HEK293 (cell line): ENCODE data around the gene CADPS.

Experiments used
- BCL11A ChIP-seq: fragments of 450-650 bp; formaldehyde crosslinking; IDR thresholded peaks from 2 replicates; pipeline ENCODE4 v1.5.1; 2016; ENCODE audit warnings: low read depth, missing biosample characterization, missing genetic modification characterization
- IKZF3 ChIP-seq: fragments of 450-650 bp; IDR thresholded peaks from 2 replicates; pipeline ENCODE4 v1.5.0; 2018; ENCODE audit warnings: missing biosample characterization, mild to moderate bottlenecking, missing genetic modification characterization, moderate library complexity
- SALL2 ChIP-seq: fragments of 450-650 bp; formaldehyde crosslinking; IDR thresholded peaks from 2 replicates; pipeline ENCODE4 v1.5.0; 2017; ENCODE audit warnings: missing biosample characterization, mild to moderate bottlenecking, missing genetic modification characterization, borderline replicate concordance
- ZFP3 ChIP-seq: fragments of 450-650 bp; formaldehyde crosslinking; IDR thresholded peaks from 2 replicates; pipeline ENCODE4 v1.5.1; 2016; ENCODE audit warnings: low read depth, missing biosample characterization, missing genetic modification characterization
- ZNF121 ChIP-seq: fragments of 450-650 bp; formaldehyde crosslinking; IDR thresholded peaks from 2 replicates; pipeline ENCODE4 v1.5.1; 2016; ENCODE audit warnings: missing biosample characterization, missing genetic modification characterization
- ZNF174 ChIP-seq: fragments of 450-650 bp; formaldehyde crosslinking; IDR thresholded peaks from 2 replicates; pipeline ENCODE4 v1.5.0; 2017; ENCODE audit warnings: missing biosample characterization, mild to moderate bottlenecking, missing genetic modification characterization
- ZNF549 ChIP-seq: fragments of 450-650 bp; IDR thresholded peaks from 2 replicates; pipeline ENCODE4 v1.5.1; 2018; ENCODE audit warnings: missing biosample characterization, missing genetic modification characterization, mild to moderate bottlenecking, inconsistent platforms, moderate library complexity
- ZNF560 ChIP-seq: fragments of 450-650 bp; formaldehyde crosslinking; IDR thresholded peaks from 2 replicates; pipeline ENCODE4 v1.5.1; 2017; ENCODE audit warnings: missing biosample characterization, missing genetic modification characterization, borderline replicate concordance
- ZNF76 ChIP-seq: fragments of 450-650 bp; formaldehyde crosslinking; IDR thresholded peaks from 2 replicates; pipeline ENCODE4; 2016; ENCODE audit warnings: low read depth, missing biosample characterization, missing genetic modification characterization, borderline replicate concordance
- TF ChIP-seq, protein P1 (sequence below): fragments of 450-650 bp; formaldehyde crosslinking; IDR thresholded peaks from 2 replicates; pipeline ENCODE4 v1.5.1; 2016; ENCODE audit warnings: missing biosample characterization, missing genetic modification characterization

DNA sequence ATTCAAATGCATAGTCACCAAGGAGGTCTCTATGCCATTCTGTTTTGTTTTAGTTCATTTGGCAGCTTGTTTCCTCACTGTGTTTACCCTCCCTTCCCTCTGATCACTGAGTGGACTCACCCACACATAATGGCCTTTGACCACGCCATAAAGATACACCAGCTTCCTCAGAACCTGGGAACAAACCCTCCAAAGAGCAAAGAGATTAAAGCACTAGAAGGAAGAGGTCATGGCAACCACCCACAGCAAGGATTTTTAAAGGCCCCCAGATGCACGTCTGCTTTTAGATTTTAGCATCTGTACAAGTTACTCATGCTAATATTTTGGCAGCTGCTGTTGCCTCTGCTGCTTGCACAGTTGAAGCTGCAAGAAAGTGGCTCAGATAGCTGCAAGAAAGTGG, 47.9 kb upstream of the CADPS start:
- TF ChIP-seq, protein P1, sequence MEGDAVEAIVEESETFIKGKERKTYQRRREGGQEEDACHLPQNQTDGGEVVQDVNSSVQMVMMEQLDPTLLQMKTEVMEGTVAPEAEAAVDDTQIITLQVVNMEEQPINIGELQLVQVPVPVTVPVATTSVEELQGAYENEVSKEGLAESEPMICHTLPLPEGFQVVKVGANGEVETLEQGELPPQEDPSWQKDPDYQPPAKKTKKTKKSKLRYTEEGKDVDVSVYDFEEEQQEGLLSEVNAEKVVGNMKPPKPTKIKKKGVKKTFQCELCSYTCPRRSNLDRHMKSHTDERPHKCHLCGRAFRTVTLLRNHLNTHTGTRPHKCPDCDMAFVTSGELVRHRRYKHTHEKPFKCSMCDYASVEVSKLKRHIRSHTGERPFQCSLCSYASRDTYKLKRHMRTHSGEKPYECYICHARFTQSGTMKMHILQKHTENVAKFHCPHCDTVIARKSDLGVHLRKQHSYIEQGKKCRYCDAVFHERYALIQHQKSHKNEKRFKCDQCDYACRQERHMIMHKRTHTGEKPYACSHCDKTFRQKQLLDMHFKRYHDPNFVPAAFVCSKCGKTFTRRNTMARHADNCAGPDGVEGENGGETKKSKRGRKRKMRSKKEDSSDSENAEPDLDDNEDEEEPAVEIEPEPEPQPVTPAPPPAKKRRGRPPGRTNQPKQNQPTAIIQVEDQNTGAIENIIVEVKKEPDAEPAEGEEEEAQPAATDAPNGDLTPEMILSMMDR, result no peak
- no peak for TF ChIP-seq ZNF560 (tag by site-specific recombination)
- no peak for TF ChIP-seq ZNF549 (tag by site-specific recombination)
- TF ChIP-seq ZFP3 (tag by site-specific recombination), result no peak
- no peak for TF ChIP-seq SALL2 (tag by site-specific recombination)
- TF ChIP-seq ZNF174 (tag by site-specific recombination), result no peak
- TF ChIP-seq BCL11A, result no peak
- TF ChIP-seq IKZF3 (tag by site-specific recombination), result no peak
- TF ChIP-seq ZNF76 (tag by site-specific recombination), result no peak
- TF ChIP-seq ZNF121 (tag by site-specific recombination), result no peak
